ENCODE measurements around the gene STPG4. TPM values are rescaled to one million over a fixed set of nuclear protein-coding genes. Genes with fewer than 3 reads are reported as not detected.

STPG4 gene
- total and polyA plus RNA-seq, 4 experiments from 2014 or later = 0.58 to 0.72 TPM; not detected in 2

- H3K9me3 Mint-ChIP-seq = no peaks in the 10 kb centered on the region
- H3K4me1 Mint-ChIP-seq = peaks cover 28 to 56% (median 46%) of the 10 kb centered on the region in 4 donors
- no peaks in the 10 kb centered on the region for H3K27me3 ChIP-seq (ENCODE audit: insufficient read depth, low read length)
Observed at GRCh38 chr2:47165001-47165555, 10.0 kb upstream of the STPG4 start.

GRCh38 chr2:47162780-47163179 is 7.7 kb upstream of the STPG4 start:
- CTCF ChIA-PET (ENCODE audit: partially characterized antibody) = no interaction called here
- no peak overlapping the region for H3K4me3 Mint-ChIP-seq
- intact Hi-C loops (cut with micrococcal nuclease) = no loop called here
- H3K9me3 Mint-ChIP-seq = no peaks in the 10 kb centered on the region
- H3K27me3 ChIP-seq (ENCODE audit: insufficient read depth, low read length) = no peaks in the 10 kb centered on the region
- no peak overlapping the region for H3K27ac ChIP-seq (ENCODE audit: low read depth, low read length)
- H3K4me3 ChIP-seq (ENCODE audit: low read length in 2 of 2) = no peak overlapping the region
- H3K9me3 ChIP-seq (ENCODE audit: control insufficient read depth in 1 of 2, low read length in 2 of 2) = no peaks in the 10 kb centered on the region
- POLR2A ChIA-PET (ENCODE audit: partially characterized antibody) = no interaction called here
- no peaks in the 10 kb centered on the region for H3K27me3 Mint-ChIP-seq
- H3K4me1 ChIP-seq (ENCODE audit: insufficient read depth, low read length) = peaks cover 34% of the 10 kb centered on the region
- peaks cover 20 to 38% (median 30%) of the 10 kb centered on the region in 4 donors for H3K4me1 Mint-ChIP-seq
- H3K27ac Mint-ChIP-seq = peak overlapping the region in 3 of 7 donors; percentile 8 to 75 (median 55)
- peaks cover 38 to 69% of the 10 kb centered on the region in 2 donors for H3K36me3 Mint-ChIP-seq
- DNase-seq = no peak
- peaks cover 46% of the 10 kb centered on the region for H3K36me3 ChIP-seq (ENCODE audit: insufficient read depth, low read length)

More at GRCh38 chr2:47165001-47165555, 10.0 kb upstream of the STPG4 start:
- Histone ChIP-seq H3K36me3 (ENCODE audit: insufficient read depth, low read length) (peaks cover 32% of the 10 kb centered on the region), H3K4me1 (ENCODE audit: insufficient read depth, low read length) (peaks cover 51% of the 10 kb centered on the region), H3K27ac (ENCODE audit: low read depth, low read length) (no peak overlapping the region), H3K9me3 (ENCODE audit: control insufficient read depth in 1 of 2, low read length in 2 of 2) (no peaks in the 10 kb centered on the region), H3K4me3 (ENCODE audit: low read length in 2 of 2) (no peak overlapping the region)
- H3K27ac Mint-ChIP-seq = peak overlapping the region in 6 of 7 donors; percentile 8 to 71 (median 14)
- H3K27me3 Mint-ChIP-seq = no peaks in the 10 kb centered on the region
- ChIA-PET POLR2A (ENCODE audit: partially characterized antibody) (no interaction called here), CTCF (ENCODE audit: partially characterized antibody) (interaction anchor here (0.8 to 1.3 kb wide), 2 partner anchors 14 to 92 kb away, joined by 3 read pairs; no protein-coding TSS in a partner anchor)
- peaks cover 41 to 66% of the 10 kb centered on the region in 2 donors for H3K36me3 Mint-ChIP-seq
- no peak for DNase-seq
- no peak overlapping the region for H3K4me3 Mint-ChIP-seq
- intact Hi-C loops (cut with micrococcal nuclease) = loop anchor here (1.0 kb wide), 1 partner anchor 8 kb away; no protein-coding TSS in a partner anchor

- no peaks in the 10 kb centered on the region for H3K9me3 ChIP-seq (ENCODE audit: control insufficient read depth in 1 of 2, low read length in 2 of 2)
- CTCF ChIA-PET (ENCODE audit: partially characterized antibody) = no interaction called here
- DNase-seq = no peak
- peaks cover 38 to 70% of the 10 kb centered on the region in 2 donors for H3K36me3 Mint-ChIP-seq
- H3K36me3 ChIP-seq (ENCODE audit: insufficient read depth, low read length) = peaks cover 46% of the 10 kb centered on the region
- H3K27me3 Mint-ChIP-seq = no peaks in the 10 kb centered on the region
- POLR2A ChIA-PET (ENCODE audit: partially characterized antibody) = no interaction called here
- peaks cover 17 to 34% (median 28%) of the 10 kb centered on the region in 4 donors for H3K4me1 Mint-ChIP-seq
- no peaks in the 10 kb centered on the region for H3K27me3 ChIP-seq (ENCODE audit: insufficient read depth, low read length)
- peaks cover 25% of the 10 kb centered on the region for H3K4me1 ChIP-seq (ENCODE audit: insufficient read depth, low read length)
- H3K27ac Mint-ChIP-seq = no peak overlapping the region
- no peak overlapping the region for H3K4me3 ChIP-seq (ENCODE audit: low read length in 2 of 2)
- intact Hi-C loops (cut with micrococcal nuclease) = no loop called here
- no peak overlapping the region for H3K4me3 Mint-ChIP-seq
- no peaks in the 10 kb centered on the region for H3K9me3 Mint-ChIP-seq
- no peak overlapping the region for H3K27ac ChIP-seq (ENCODE audit: low read depth, low read length)
Observed at GRCh38 chr2:47161475-47161874, 6.4 kb upstream of the STPG4 start.

GRCh38 chr2:47160660-47161059 is 5.6 kb upstream of the STPG4 start:
- peaks cover 46% of the 10 kb centered on the region for H3K36me3 ChIP-seq (ENCODE audit: insufficient read depth, low read length)

GRCh38 chr2:47160211-47160610 is 5.1 kb upstream of the STPG4 start:
- Mint-ChIP-seq H3K4me1 (peaks cover 11 to 27% (median 21%) of the 10 kb centered on the region in 4 donors), H3K9me3 (no peaks in the 10 kb centered on the region), H3K36me3 (peaks cover 45 to 70% of the 10 kb centered on the region in 2 donors), H3K4me3 (no peak overlapping the region), H3K27me3 (no peaks in the 10 kb centered on the region), H3K27ac (peak overlapping the region in 1 of 7 donors; percentile 7)
- DNase-seq = no peak
- ChIA-PET POLR2A (ENCODE audit: partially characterized antibody) (no interaction called here), CTCF (ENCODE audit: partially characterized antibody) (no interaction called here)
- Histone ChIP-seq H3K4me3 (ENCODE audit: low read length in 2 of 2) (no peak overlapping the region), H3K9me3 (ENCODE audit: control insufficient read depth in 1 of 2, low read length in 2 of 2) (no peaks in the 10 kb centered on the region), H3K27me3 (ENCODE audit: insufficient read depth, low read length) (no peaks in the 10 kb centered on the region), H3K27ac (ENCODE audit: low read depth, low read length) (no peak overlapping the region), H3K4me1 (ENCODE audit: insufficient read depth, low read length) (peaks cover 13% of the 10 kb centered on the region), H3K36me3 (ENCODE audit: insufficient read depth, low read length) (peaks cover 46% of the 10 kb centered on the region)
- intact Hi-C loops (cut with micrococcal nuclease) = no loop called here

More at GRCh38 chr2:47160660-47161059, 5.6 kb upstream of the STPG4 start:
- DNase-seq = no peak
- peak overlapping the region in 1 of 7 donors; percentile 7 for H3K27ac Mint-ChIP-seq
- H3K4me3 Mint-ChIP-seq = no peak overlapping the region
- ChIA-PET CTCF (ENCODE audit: partially characterized antibody) (no interaction called here), POLR2A (ENCODE audit: partially characterized antibody) (no interaction called here)
- no peaks in the 10 kb centered on the region for H3K27me3 Mint-ChIP-seq
- peaks cover 41 to 71% of the 10 kb centered on the region in 2 donors for H3K36me3 Mint-ChIP-seq
- H3K4me1 Mint-ChIP-seq = peaks cover 15 to 31% (median 25%) of the 10 kb centered on the region in 4 donors
- H3K27me3 ChIP-seq (ENCODE audit: insufficient read depth, low read length) = no peaks in the 10 kb centered on the region
- peaks cover 17% of the 10 kb centered on the region for H3K4me1 ChIP-seq (ENCODE audit: insufficient read depth, low read length)
- H3K27ac ChIP-seq (ENCODE audit: low read depth, low read length) = no peak overlapping the region
- no peaks in the 10 kb centered on the region for H3K9me3 ChIP-seq (ENCODE audit: control insufficient read depth in 1 of 2, low read length in 2 of 2)
- H3K4me3 ChIP-seq (ENCODE audit: low read length in 2 of 2) = no peak overlapping the region
- no peaks in the 10 kb centered on the region for H3K9me3 Mint-ChIP-seq
- intact Hi-C loops (cut with micrococcal nuclease) = no loop called here

GRCh38 chr2:47159627-47160026 is 4.5 kb upstream of the STPG4 start:
- H3K36me3 Mint-ChIP-seq = peaks cover 40 to 64% of the 10 kb centered on the region in 2 donors
- H3K9me3 Mint-ChIP-seq = no peaks in the 10 kb centered on the region
- CTCF ChIA-PET (ENCODE audit: partially characterized antibody) = no interaction called here
- H3K27ac Mint-ChIP-seq = peak overlapping the region in 2 of 7 donors; percentile 5 to 55
- DNase-seq = no peak
- H3K4me1 ChIP-seq (ENCODE audit: insufficient read depth, low read length) = peaks cover 7% of the 10 kb centered on the region
- H3K27ac ChIP-seq (ENCODE audit: low read depth, low read length) = no peak overlapping the region
- intact Hi-C loops (cut with micrococcal nuclease) = no loop called here
- H3K9me3 ChIP-seq (ENCODE audit: control insufficient read depth in 1 of 2, low read length in 2 of 2) = no peaks in the 10 kb centered on the region
- no peaks in the 10 kb centered on the region for H3K27me3 ChIP-seq (ENCODE audit: insufficient read depth, low read length)
- H3K4me3 ChIP-seq (ENCODE audit: low read length in 2 of 2) = no peak overlapping the region
- no peaks in the 10 kb centered on the region for H3K27me3 Mint-ChIP-seq
- H3K4me1 Mint-ChIP-seq = peaks cover 6 to 21% (median 15%) of the 10 kb centered on the region in 4 donors
- POLR2A ChIA-PET (ENCODE audit: partially characterized antibody) = interaction anchor here (1.1 to 1.4 kb wide), 2 partner anchors 14 to 22 kb away, joined by 3 to 4 read pairs; no protein-coding TSS in a partner anchor
- H3K36me3 ChIP-seq (ENCODE audit: insufficient read depth, low read length) = peaks cover 46% of the 10 kb centered on the region
- no peak overlapping the region for H3K4me3 Mint-ChIP-seq

- peaks cover 46% of the 10 kb centered on the region for H3K36me3 ChIP-seq (ENCODE audit: insufficient read depth, low read length)
- H3K4me3 ChIP-seq (ENCODE audit: low read length in 2 of 2) = no peak overlapping the region
- Mint-ChIP-seq H3K36me3 (peaks cover 37 to 64% of the 10 kb centered on the region in 2 donors), H3K27ac (peak overlapping the region in 2 of 7 donors; percentile 22 to 24), H3K4me3 (no peak overlapping the region), H3K4me1 (peaks cover 4 to 16% (median 11%) of the 10 kb centered on the region in 4 donors), H3K27me3 (no peaks in the 10 kb centered on the region), H3K9me3 (no peaks in the 10 kb centered on the region)
- POLR2A ChIA-PET (ENCODE audit: partially characterized antibody) = interaction anchor here (0.9 to 1.4 kb wide), 4 partner anchors 9 to 23 kb away, joined by 3 to 4 read pairs (median 3); no protein-coding TSS in a partner anchor
- no peak for DNase-seq
- CTCF ChIA-PET (ENCODE audit: partially characterized antibody) = interaction anchor here (1.6 kb wide), 1 partner anchor 13 kb away, joined by 3 read pairs; no protein-coding TSS in a partner anchor
- no peaks in the 10 kb centered on the region for H3K27me3 ChIP-seq (ENCODE audit: insufficient read depth, low read length)
- intact Hi-C loops (cut with micrococcal nuclease) = no loop called here
- H3K4me1 ChIP-seq (ENCODE audit: insufficient read depth, low read length) = peaks cover 7% of the 10 kb centered on the region
- H3K27ac ChIP-seq (ENCODE audit: low read depth, low read length) = no peak overlapping the region
- no peaks in the 10 kb centered on the region for H3K9me3 ChIP-seq (ENCODE audit: control insufficient read depth in 1 of 2, low read length in 2 of 2)
Observed at GRCh38 chr2:47158576-47158975, 3.5 kb upstream of the STPG4 start.
